Inflammatory macrophage treated with lipopolysaccharide for 4 hours (primary cell): ENCODE results near the gene KHDRBS2.

Experiments
- DNase-seq: peaks from one replicate; pipeline ENCODE4 v3.0.0-alpha.2; 2020

Gene KHDRBS2

DNA sequence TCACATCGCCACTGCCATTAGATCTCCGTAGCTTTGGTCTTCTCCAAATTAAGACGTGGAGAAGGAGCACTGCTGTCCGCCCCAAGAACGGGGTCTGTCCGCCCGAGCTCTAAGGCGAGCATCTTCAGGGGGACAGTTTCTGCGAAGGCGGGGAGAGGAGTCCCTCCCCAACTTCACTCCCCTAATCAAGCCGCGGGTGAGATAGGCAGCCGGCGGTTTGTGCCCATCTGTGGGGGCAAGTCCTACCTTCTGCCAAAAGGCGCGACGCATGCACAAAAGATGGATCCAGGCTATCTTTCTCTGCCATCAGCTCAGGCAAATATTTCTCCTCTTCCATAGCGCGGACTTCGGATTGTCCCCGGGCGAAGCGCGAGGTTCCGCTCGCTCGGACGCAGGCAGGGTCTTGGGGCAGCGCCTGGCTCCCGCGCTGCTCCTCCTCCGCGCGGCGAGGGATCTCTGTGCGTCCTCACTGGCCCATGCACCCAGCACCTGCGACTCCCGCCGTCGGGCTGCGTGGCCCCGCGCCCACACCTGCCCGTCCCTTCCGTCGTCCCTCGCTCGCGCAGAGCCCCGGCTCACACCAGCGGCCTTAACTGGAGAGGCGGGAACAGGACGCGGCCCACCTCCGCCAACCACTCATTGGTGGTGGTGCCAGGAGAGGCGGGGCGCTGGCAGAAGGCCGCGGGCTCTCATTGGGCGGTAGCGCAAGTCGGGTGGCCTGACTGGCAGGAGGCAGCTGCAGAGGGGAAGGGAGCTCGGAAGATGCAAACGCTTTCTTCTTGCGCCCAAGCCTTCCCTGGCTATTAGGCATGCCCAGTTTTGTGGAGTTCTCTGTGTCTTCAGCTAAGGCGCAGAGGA, at the start of gene KHDRBS2:
Gene KHDRBS2 (minus strand): TSS at position 614 of the 858 bp plus-strand sequence.
- peak; percentile 88 for DNase-seq

DNA sequence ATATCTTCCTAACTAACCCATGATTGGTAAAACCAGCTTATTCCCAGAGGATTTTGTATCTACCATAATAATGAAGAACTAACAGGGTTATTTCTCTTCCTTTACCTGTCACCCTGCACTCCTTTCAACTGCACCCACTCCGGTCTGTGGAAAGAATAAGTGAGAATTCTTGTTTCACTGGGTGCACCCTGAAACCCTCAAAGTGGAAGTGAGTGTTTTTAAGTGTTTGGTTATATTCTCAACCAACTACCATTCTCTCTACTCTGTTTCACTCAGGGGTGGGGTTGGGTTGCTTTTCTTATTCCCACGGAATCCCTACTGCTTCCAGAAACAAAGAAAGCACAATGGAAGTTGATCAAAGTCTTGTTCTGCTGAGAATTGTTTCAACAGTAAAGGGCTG, 42.6 kb upstream of the KHDRBS2 start:
- DNase-seq, result no peak

DNA sequence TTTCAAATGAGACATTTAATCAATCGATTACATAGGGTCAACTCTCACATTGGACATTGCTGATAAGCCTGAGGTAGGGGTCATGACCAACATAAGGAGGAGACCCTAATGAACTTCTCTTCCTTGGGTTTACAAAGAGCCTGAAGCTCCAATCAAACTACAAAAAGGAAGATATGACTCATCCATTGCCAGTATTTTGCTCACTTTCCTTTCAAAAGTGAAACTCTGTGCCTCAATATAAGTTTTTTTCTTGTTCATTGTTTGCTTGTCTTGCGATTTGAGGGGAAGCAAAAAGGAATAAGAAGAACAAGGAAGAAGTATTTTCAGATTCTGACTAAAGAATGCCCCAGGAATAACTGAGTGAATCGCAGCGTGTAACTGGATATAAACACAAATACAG, 38.8 kb upstream of the KHDRBS2 start:
- DNase-seq, result peak; percentile 30

DNA sequence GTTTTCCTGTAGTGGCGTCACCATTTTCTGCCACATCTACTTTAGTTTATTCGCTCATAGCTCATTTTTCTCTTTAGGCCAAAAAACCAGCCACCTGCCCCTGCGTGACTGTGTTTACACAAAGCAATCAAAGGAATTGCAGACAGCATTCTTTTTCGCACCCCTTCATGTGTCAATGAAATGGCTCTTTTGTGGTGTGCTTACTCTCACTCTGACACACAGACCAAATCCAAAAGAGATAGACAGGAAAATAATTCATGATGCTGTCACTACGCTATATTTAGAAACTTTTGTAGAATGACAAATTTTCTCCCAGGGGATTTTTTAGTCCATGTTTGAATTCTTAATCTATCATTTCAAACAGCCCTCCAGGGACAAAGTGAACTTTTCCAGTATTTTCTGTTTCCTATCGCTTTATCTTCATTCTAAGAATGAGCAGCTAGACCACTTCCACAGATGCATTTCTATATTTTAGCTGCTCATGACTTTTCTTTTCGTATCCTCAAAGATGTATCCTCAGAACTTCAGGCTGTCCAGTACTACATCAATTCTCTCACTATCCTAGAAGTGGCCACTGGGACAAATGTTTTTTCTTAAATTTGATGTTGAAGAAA, 37.9 kb upstream of the KHDRBS2 start:
- DNase-seq, result no peak

DNA sequence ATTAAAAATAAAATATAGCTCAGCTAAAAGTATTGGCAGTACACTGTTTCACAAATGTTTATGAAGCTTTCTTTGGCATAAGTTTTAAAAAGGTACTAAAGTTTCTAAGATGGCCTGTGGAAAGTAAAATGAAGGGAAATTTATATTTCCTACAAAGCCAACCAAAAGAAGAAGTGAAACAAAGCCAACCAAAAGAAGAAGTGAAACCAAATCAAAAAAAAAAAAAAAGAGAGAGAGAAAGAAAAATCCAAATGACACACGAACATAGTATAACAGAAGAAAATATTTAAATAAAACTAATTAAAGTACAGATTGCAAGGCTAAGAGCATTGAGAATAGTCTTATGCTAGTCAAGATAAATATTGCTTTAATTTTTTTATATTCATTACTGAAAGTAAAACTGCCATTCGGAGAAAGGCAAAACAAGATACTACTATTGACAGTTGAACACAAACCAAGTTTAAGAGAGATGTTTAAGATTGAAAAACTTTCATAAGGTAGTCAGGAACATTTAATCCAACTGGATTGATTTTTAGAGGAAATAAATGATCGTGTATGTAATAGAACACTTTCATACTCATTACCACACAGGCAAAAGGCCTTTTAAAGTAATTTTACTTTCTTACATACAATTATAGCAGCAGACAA, 12.8 kb upstream of the KHDRBS2 start:
- DNase-seq, result peak; percentile 67

DNA sequence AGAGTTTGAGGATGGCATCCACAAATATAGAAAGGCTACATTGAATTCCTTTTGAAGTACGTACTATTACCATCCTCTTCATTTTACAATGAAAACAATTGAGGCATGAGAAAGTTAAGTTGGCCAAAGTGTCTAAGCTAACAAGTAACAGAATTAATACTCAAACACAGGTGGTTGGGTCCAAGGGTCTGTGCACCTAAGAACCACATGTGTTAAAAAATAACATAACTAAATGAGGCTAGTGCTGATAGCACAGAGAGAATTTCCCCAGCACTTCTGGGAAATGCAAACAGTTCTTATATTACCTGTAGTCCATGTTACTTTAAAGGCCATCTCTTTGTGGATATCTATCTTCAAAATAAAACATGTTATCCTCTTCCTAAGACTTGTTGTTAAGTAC, 10.5 kb upstream of the KHDRBS2 start:
- DNase-seq, result no peak

DNA sequence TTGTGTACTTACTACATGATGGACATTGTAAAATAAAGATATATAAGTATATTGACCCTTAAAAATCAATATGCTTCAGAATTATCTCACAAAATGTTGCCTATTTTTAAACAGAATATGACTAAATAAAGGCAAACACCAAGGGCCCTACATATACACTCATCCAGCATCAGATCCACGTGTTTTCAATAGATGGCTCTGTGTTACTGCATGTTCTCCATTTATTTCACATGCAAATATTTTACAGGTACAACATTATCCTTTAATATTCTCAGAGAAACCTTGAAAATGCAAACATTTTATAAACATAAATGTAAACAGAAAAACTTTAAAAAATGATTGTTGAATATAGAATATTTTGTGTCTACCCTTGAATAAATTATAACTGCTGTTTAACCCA, 2.9 kb upstream of the KHDRBS2 start:
- DNase-seq, result no peak

DNA sequence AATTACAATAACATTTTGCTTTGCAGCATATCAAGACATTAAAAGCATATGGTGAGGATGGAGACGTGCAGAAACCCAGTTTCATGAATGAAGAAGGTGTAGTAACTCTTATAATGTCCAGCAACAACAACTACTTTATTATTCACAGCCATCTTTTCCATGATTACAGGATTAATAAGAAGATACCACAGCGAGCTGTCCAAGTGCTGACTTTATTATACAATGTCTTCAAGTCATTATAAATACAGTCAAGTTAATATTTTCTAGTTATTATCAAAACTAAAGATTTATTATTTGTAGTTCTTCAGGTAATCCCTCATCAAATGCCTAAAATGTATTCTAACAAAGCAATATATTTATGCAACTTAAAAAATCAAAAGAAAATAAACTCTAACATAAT, 2.5 kb upstream of the KHDRBS2 start:
- DNase-seq, result no peak

DNA sequence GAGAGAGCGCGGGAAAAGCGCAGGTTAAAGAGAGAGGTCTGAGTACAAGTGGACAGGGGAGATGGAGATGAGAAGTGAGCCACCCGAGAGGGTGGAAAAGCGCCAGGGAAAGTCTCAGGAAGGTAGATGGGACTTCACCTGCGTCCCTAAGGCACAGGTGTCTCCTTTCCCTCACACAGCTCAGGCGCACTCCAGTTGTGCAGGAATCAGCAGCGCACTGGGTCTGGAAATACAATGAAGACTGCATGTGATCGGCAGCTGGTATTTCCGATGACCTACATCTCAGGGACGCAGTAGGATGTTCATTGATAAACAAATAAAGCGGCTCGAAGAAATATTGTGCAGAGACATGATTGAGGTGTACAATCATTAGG, 432 bp upstream of the KHDRBS2 start:
- no peak for DNase-seq

DNA sequence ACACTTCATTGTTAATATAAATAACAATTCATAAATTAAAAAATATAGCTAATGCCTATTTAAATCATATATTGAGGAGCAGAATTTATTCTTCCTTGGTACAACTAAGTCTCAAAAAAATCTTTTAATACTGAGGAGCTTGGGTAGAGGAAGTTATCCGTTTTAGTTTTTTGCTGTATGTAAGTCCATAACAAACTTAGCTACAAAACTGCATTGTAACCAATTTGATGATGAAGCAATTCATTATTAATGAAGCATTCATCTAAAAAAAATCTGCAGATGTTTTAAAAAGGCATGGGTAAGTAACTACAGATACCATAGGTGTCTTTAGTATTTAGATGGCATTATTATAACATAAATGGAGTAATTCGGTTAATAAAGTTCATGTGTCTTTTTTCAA, 1.3 kb downstream of the KHDRBS2 start:
- DNase-seq, result no peak

DNA sequence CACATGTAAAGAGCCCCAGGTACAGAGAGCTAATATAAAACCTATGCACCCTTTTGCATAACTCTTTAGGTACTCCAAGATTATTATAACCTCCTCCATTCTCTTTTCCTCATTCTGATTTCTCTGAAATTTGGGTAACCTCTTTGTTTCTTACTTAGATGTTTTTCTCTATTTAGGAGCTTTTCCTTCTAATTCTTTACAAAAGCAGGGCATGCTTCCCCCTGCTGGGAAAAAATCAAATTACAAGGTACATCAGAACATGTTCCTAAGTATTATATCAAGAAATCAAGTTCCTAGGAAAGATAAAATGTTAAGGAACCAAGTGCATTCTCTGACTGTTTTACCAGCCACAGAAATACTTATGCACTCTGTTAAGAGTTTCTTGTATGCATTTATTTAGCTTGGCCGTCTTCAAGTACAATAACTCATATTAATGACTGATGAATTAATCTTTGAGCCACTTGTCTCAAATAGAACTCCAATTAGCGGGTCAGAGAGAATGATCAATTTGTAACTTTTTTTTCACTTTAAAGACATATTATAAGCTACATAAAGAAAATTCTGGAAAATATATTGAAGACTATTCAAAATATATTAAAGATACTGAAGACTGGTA, 2.1 kb downstream of the KHDRBS2 start:
- DNase-seq, result peak; percentile 57

DNA sequence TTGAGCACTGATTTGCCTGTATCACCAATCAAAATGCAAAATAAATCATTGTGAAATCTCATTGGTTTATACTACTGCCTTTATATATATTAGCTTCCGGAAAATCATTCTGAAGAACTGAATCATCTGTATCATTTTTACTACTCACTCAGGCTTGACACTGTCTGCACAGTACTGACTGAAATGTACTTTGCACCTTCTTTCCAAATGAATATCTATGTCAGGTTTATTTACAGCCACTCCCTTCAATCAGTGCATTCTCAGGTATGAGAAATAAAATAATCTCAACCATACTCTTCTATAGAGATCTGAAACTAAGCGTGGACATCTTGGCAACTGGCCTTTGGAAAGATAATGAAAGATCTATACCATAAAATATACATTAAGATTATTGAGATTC, 2.7 kb downstream of the KHDRBS2 start:
- no peak for DNase-seq

DNA sequence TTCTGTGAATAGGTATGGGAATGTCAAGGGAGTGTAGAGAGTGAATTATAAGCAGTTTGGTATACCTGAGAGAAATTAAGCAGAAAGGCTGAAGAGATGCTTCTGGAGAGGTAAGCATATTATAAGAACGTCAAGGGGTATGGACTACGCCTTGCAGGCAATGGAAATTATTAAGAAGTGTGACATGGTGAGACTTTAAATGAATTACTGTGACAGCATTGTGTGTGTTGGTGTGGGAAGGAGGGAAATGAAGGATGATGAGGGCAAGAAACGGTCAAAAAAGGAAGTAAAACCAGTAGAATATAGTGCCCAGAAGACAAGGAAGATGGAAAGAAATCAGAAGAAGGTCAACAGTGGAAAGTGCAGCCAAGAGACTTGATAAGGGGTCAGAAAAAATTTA, 5.9 kb downstream of the KHDRBS2 start:
- no peak for DNase-seq

DNA sequence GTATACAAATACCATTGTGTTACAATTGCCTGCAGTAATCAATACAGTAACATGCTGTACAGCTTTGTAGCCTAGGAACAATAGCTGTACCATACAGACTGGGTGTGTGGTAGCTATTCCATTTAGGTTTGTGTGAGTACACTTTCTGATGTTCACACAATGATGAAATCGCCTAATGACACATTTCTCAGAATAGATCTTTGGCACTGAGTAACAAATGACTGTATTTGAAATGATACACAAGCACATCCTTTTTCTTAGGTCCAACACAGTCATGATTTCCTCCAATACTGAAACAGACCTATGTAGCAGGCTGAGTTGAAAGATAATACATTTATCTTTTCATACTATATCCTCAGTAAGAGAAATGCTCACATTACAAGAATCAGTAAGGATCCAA, 13.9 kb downstream of the KHDRBS2 start:
- no peak for DNase-seq

DNA sequence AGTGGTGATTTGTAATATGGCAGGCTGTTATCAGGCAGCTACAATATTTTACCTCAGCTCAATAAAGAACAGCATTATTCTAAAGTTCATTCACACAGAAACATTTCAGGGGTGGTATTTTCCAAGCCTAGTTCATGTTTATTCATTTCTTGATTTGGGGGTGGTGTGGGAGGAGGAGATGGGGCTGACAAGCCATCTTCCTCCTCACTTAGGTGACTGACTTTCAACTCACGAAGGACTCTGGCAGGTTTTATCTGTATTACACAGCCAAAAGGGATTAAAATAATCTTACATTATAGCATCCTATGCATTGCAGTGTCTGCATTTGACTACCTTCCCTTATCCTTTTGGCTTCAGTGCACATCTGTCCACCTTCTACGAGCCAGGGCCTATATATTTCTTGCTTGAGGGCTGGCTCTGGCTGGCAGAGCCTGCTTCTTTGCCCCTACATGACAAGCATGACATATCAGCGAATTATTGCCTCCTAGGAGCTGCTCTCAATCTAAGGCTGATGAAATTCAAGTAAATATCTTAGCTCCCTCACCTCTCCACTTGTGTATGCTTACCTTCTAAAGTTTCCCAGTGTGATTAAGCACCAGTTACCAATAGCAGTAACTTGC, 20.0 kb downstream of the KHDRBS2 start:
- no peak for DNase-seq

DNA sequence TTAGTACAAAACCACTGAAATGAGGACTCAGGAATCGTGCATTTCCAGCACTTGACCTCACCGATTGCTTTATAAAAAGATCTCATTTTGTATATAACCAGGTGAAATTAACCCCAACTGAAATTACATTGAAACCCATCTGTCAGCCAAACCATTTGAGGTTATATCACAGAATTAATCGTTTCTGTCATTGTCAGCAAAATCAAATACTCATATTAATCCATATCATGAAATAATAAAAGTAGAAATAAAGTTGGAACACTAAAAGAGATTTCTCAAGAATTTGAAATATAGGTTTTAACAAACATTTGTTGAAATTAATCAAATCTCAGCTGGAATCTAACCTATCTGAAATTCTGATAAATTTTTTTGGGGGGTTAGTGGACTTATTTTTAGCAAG, 23.7 kb downstream of the KHDRBS2 start:
- no peak for DNase-seq

DNA sequence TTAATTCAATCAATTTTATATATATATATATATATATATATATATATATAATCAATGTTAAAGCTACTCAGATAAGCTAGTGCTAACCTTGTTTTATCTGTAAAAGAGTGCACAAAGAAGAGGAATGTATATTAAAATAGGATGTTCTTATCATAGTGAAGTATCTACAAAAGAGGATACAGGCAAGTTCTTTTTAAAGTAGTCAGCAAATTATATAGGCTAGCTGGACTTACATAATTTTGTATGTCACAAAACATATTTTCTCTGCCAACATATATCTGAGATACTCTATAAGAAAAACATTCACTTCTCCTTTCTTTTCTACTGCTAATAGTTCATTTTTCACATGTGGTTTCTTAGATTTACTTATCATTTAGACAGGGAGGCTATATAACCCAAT, 39.9 kb downstream of the KHDRBS2 start:
- no peak for DNase-seq

DNA sequence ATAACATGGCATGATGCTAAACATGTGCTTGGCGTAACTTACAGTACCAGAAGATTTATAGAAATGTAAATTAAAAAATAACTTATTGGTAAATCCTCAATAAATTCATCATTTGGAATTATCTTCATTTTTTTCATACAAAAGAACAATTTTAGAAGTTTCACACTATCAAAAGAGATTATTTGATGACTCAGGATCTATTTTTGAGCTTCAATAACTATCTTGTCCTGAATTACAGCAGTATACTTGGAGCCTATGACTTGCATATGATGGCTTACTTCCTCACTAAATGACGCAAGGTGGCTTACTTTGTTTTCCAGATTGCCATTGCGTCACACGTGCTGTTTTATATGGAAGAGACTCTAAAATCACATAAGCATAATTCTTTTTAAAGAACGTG, 49.2 kb downstream of the KHDRBS2 start:
- peak; percentile 39 for DNase-seq

DNA sequence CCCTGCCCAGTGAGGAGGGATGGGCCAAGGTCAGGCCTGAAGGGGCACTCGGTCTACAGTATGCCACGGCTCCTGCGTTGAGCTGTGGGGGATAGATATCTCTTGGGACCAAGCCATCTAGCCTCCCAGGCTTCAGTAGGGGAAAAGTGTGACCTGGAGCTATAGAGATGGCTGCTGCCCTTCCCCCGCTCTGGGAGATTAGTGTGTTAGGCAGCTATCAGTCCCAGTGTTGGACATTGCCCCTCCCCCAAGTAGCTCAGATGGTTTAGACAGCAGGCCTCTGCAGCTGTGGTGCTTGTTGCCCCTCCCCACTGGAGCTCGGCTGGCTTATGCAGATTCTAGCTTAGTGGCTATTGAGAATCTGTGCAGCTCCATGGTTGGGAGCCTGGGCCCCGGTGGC, 56.8 kb downstream of the KHDRBS2 start:
- DNase-seq, result no peak

DNA sequence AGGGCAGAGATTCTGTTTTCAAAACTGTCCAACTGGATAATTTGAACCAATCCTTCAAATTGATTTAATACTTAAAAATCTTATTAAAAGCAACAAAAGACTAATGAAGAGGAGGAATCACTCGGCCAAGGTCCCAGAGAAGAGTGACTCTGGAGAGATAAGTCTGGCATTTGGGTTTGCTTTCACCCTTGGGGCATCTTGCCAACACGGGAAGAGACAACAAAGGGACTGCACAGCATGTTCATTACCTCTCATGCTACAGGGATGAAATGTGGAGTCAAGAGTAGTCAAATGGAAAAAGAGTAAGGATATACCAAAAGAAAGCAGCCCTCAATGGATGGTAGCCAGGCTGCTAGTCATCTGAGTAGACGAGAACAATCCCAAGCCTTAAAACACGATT, 68.2 kb downstream of the KHDRBS2 start:
- no peak for DNase-seq

DNA sequence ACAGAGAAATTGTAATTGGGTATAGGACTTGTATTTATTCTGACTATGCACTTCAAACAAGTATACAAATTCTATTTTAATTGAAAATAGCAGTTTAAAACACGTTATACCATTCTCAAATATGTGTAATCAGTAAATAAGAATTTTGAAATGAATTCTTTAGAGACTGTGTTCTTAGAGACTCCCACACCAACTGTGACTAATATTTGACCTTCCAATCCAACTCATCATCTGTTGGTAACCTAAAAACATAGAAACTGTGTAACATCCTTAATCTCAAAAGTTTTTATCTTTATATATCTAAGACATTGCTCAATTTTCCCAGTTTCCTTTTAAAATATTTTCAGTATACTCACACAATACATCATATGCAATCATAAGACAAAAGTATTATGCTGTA, 83.9 kb downstream of the KHDRBS2 start:
- no peak for DNase-seq

DNA sequence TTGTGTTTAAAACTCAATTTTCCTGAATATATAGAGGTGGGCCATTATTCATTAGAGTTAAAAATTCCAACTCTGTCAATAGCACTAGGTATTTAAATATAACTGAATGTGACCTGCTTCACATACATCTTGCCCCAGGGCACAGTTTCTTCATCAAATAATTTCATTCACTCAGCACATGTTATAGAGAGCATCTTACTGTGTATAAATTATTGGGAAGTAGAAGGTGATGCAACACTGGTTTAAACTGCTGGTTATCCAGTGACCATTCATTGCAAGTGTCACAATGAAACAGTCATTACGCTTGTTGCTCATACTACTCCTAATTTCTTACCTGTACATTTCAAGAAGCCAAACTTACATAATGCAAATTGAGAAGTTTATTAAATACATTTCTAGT, 93.4 kb downstream of the KHDRBS2 start:
- DNase-seq, result no peak

DNA sequence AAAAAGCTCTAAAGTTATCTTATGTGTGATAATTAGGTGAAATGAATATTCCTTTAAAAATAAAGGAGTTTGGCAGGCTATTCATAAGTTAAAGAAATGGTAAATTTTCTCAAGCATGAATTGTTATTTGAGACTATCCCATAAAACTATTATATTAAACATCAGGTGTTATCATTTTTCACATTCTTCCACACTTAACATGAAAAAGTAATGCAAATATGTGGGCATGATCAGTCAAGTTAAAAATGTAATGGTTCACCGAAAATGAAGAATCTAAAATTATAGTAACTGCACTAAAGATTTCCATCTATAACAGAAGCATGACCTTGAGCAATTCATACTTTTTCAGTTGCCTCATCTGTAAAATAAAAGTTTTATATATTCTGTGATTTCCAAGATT, 110.8 kb downstream of the KHDRBS2 start:
- no peak for DNase-seq
